NCI-H510A (cell line): ENCODE data around the gene ABCB1.

Source experiments
- DNase-seq: peaks from one replicate; lab custom pipeline; 2025; lab: John Stamatoyannopoulos, UW

Gene ABCB1

DNA sequence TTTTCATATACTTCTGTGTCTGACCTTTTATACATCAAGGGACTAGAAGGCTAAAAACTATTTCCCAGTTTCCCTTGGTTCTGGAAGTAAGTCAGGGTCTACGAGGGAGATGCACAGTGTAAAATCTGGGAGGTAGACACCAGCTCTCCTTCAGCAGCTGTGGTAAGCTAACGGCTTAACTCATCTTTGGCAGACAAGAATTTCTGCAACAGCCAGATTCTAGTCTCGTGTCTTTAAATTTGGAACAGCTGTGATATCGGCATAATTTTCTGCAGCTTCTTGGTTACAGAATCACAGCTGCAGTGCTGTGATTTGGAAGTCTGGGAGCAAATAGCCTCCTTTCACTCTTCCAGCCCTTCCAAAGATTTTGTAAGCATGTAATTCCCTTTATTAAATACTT lies 87.8 kb downstream of the ABCB1 start:
- DNase-seq = no peak

DNA sequence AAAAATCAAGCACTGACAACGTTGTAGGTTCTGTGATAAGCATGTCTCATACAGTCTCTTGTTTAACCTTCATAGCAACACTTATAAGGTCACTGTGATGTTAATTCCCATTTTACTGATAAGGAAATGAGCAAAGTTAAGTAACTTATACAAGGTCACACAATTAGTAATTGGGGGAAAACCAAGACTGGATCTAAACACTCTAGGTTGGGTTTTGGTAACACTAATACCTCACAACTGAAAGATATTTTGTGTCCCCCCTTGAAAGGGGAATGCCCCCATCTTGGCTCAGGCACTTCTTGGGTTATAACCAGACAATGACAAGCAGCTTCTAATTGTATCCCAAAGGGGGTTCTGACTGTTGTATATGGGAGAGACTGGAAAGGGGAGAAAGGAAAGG lies 89.2 kb downstream of the ABCB1 start:
- DNase-seq = no peak

DNA sequence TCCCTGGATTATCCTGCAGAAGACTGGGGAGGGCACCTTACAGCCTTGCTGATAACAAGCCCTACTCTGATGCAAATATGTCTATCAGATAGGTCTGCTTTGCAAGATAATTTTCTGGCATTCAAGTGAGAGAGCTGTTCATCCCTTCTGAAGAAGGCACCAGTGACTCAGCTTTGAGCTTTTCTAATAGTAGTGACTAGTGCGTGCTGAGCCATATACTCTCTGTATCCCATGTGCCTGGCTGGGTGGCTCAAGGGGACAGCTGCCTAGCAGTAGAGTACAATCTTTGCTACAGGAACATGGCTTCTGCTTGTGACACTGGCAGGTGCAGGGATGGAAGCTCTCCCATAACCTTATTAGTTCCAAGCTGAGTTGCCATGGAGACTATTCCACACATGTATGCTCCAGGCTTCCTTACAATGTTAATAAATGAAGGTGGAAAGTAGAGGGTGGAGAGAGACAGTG lies 90.2 kb downstream of the ABCB1 start:
- DNase-seq = no peak

DNA sequence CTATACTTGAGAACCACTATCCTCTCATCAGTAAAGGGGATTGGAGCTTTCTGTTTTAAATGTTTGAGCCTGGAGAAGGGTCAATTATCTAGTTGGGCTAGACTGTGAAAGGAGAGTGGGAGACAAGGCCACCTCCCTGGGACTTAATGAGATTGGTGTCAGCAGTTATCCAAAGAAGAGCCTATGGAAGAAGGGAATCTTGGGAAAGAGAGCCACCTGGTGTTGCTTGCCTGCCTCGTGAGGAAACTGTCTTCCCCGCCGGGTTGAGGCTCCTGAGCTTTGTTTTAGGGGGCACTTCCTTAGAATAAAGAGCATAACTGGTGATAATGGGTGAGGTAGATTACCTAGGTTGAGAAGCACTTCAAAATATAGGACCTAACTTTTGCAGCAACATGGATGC lies 93.2 kb downstream of the ABCB1 start:
- DNase-seq = no peak

DNA sequence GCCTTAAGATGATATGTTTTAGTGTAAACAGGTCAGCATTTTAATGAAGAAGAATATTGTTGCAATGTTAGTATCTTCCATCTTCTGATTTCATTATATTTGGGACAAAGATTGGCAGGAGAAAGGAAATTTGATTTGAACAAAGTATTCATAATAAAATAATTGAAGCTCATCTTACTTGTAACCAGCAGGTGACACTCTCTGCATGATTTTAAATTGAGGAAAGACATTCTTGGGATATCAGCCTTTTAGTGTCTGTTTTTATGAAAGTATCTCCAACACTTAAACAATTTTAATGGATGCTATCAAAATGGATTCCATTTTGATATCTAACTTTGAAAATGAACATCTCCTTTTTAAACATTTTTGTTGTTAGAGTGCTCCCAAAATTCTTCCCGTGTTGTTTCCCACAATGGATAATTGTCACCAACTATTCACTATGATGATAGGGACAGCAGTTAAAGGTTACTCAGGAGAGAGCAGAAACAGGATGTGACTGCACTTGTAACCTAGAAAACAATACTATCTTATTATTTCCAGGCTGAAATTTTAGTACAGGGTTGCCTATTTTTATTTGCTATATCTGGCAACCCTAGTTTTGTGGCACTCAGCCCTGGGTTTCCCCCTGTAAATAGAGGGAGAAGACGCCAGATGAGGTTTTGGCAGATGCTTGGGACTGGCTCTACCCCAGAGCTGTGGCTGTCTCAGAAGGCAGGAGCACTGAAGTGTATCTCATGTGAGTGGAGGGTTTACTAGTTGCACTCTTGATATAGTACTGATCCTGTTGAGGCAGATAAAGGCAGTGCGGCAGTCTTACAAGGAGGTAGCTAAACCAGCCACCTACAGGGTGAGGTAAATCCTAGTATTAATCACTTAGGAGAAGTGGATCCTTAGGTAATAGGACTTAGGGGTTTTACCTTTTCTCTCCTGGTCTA lies 94.2 kb downstream of the ABCB1 start:
- no peak for DNase-seq

DNA sequence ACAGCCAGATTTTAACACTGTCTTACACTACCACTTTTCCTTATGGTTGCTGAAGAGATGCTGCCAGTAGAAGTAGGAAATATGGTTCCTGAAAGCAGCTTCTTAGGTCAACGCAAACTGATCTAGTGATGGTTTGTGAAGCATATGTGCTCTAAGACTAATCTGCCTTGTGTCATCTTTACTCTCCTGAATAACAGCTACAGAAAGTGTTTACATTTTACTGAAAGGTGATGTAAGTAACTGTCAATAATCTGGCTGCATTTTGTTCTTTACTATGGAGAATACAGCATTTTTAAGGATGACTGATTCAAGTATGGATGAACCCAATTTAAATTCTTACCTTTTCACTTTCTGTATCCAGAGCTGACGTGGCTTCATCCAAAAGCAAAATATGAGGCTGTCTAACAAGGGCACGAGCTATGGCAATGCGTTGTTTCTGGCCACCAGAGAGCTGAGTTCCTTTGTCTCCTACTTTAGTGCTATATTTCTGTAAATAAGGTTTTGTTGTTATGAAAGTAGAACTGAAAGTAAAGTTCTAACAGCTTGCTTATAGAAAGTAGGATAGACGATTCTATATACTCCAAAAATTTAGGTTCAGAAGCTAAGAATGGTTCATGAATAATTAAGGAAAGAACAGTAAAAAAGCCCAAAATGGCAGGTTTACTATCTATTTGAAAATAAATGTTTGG lies 95.0 kb downstream of the ABCB1 start:
- DNase-seq = no peak

DNA sequence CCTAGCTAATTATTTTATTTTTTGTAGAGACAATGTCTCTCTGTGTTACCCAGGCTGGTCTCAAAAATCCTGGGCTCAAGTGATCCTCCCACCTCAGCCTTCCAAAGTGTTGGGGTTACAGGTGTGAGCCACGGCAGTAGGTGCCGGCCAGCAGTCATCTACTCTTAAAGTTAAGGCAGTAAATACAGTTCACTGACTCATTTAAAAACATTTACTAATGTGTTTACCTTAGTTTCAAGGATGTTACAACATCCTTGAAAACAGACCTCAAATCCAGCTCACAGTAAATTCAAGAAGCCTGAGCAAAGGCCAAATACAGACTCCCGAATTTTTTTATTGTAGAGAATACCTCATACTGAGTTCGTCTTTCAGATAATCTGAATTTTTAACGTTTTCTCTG lies 95.6 kb downstream of the ABCB1 start:
- no peak for DNase-seq

DNA sequence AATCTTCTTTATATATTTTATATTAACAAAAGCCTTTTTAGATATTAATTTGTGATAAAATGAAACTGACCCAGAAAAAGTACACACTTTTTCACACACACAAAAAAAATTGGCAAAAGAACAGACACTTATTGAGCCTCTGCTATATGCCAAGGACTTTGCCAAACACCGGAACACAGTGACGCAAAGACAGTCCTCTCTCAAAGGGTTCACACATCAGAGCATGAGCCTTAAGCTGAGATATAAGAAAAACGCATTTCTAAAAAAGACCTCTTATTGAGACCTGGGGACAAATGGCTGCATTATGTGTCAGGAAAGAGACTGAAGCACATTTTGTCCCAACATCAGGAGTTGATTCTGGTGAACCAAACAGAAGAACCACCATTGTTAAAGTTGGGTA lies 101.2 kb downstream of the ABCB1 start:
- DNase-seq = no peak

DNA sequence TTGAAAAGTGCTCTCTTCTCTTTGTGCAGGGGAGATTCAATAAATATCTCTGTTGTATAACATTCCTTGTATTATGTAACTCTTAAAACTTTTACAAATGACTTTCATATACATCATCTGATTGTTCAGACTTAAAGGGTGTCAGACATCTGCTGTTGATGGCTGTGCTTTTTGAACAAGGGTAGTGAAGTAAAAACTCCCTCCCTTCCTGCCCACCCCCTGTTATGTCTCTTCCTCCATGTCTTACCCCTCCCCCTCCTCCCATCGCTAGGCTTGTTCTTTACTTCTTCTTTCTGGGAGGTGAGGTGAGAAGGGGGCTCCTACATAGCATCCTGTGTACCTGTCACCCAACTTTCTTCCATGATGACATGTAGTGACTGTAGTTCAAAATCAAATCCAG lies 101.8 kb downstream of the ABCB1 start:
- DNase-seq = no peak

DNA sequence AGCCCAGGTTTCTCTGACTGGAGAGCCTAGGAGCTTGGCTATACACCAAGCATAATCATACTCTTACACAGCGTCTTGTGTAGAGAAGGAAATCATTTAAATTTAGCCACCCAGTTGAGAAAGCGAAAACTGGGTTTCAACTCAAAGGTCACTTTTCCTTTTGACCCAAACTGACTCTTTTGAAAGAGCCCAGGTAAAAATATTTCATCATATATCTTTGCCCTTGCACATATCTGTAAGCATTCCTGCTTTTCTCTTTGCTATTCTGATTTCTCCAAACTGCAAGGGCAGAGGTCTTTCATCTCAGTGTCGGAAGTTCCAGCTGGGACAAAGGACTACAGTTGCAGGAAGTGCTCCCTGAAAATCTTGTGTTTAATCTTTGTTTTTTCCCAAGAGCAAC lies 103.2 kb downstream of the ABCB1 start:
- no peak for DNase-seq

DNA sequence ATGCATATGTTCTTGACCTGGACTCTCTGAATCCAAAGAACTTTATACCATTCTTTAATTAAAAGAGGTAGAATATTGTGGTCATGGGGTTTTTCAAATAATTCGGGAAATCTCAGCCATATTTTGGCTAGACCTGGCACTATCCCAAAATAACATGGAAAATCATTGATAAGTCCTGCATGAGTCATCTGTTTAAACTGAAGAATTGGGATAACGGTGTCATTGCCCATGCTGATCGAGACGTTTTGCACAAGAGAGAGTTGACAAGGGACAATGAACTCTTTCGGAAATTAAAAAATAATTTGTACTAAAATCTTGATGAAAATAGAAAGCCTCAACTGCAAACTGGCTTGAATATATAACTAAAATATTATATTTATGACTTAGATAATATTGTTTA lies 105.3 kb downstream of the ABCB1 start:
- no peak for DNase-seq

DNA sequence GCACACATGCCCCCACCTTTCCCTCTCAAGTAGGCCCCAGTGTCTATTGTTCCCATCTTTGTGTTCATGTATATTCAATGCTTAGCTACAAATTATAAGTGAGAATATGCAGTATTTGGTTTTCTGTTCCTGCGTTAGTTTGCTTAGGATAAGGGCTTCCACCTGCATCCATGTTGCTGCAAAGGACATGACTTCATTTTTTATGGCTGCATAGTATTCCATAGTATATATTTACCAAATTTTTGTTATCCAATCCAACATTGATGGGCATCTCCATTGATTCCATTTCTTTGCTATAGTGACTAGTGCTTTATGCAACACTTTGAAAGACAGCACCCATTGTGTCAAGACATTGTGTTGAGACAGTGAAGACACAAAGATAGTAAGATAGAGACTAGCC lies 106.2 kb downstream of the ABCB1 start:
- DNase-seq = no peak

DNA sequence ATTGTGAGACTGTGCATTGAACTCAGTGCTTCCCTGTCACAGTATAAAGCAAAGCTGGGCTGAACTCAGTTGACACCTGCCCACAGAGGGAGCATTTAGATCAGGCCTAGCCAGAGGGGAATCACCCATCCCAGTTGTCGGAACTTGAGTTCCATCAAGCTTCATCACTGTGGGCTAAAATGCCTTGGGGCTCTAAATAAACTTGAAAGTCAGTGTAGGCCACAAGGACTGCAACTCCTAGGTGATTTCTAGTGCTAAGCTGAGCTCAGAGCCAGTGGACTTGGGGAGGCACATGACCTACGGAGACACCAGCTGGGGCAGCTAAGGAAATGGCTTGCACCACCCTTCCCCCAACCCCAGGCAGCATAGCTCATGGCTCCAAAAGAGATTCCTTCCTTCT lies 117.6 kb downstream of the ABCB1 start:
- no peak for DNase-seq

DNA sequence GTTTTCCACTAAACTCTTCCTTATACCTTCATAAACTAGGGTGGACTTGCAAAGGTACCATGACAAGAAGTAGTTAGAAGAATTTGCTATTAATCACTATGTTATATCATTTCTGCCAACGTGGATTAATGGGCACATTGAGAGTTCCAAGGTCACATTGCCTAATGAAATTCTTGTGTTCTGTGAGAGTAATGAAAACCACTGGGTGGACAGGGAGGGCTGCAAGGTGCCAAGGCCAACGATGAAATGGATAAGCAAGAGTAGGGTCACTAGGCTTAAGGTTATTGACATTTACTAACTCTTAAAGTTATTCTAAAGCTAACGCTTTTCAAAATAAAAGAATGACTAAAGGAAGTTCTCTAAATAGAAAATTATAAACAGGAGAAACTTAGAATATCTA lies 118.6 kb downstream of the ABCB1 start:
- DNase-seq = no peak

DNA sequence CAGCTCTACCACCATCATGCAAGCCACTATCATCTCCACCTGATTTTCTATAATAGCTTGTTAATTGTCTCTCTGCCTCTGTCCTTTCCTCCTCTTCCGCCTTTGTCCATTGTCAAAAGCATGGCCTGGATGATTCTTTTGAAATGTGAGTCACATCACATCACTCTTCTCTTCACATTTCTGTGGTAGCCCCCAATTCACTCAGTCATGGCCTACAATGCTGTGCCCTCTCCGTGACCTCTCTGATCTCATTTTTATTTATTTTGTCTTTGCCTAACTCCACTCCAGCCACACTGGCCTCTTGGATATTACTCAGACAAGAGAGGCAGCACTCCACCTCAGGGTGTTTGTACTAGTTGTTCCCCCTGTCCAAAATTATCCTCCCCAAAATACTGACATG lies 120.3 kb downstream of the ABCB1 start:
- no peak for DNase-seq

DNA sequence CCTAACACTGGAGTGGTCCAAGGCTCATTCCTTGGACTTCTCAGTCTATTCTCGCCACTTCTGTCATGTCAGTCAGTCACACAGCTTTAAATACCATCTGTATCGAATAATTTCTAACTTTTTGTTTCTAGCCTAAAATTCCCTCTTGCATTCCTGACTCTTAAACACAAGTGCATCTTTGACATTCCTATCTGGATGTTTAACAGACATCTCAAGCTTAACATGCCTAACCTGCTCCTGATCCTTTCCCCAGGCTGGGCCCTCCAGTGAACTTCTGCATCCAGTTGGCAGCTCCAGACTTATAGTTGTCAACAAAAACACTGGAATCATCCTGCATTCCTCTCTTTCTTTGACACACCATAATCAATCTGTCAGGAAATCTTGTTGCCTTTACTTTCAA lies 120.7 kb downstream of the ABCB1 start:
- DNase-seq = no peak

DNA sequence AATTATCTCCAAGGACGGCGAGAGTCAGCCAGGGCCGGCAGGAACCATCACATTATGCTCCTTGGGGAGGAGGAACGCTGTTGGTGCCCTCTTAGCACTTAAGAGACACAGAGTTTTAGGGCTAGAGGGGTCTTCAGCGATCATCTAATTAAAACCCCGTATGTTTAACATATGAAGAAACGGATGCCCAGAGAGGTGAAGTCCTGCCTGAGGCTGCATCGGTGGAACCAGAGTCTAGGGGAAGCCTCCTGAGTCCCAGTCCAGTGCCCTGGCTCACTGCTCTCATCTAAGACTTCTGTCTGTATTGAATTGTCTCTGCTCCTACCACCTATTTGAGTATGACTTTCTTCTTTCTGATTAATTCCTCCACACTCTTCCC lies 124.5 kb downstream of the ABCB1 start:
- DNase-seq = no peak

DNA sequence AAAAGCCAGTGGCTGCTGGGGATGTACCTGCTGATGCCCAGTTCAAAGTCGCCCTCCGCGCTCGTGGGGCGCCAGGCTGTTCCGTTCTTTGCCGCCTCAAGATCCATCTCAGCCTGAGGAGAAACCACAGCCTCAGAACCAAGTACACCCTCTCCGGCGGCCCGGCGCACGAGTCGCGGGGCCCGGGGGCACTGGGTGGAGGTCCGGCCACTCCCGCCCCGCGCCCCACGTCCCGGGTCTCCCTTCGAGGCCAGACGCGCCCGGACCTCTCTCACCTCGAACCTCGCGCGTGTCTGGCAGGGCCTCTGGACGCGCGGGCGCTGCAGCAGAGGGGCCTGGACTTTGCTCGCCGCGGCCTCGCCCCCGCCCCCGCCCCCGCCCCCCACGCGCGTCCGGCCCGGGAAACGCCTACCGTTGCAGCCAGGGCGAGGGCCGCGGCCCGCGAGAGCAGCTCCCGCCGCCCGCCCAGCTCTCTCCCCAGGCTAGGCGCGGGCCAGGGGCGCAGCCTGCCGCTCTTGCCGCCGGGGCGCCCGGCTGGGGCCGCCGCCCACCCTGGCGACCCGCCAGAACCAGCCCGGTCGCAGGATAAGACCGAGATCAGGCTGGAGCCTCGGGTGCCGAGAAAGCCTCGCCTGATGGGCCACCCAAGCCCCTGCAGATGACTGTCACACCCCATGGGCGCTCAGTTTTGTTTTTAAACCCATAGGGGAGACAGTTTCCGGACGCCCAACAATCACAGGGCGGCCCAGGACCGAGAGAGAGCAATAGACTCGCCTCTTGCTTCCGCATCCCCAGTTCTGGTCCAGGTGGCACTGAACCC lies 125.1 kb downstream of the ABCB1 start, which contains the start of gene ABCB4:
Gene ABCB4, minus strand, starts transcription at position 322 of the 820 bp plus-strand sequence. Its CDS starts 215 bp downstream, at position 107.
- no peak for DNase-seq

DNA sequence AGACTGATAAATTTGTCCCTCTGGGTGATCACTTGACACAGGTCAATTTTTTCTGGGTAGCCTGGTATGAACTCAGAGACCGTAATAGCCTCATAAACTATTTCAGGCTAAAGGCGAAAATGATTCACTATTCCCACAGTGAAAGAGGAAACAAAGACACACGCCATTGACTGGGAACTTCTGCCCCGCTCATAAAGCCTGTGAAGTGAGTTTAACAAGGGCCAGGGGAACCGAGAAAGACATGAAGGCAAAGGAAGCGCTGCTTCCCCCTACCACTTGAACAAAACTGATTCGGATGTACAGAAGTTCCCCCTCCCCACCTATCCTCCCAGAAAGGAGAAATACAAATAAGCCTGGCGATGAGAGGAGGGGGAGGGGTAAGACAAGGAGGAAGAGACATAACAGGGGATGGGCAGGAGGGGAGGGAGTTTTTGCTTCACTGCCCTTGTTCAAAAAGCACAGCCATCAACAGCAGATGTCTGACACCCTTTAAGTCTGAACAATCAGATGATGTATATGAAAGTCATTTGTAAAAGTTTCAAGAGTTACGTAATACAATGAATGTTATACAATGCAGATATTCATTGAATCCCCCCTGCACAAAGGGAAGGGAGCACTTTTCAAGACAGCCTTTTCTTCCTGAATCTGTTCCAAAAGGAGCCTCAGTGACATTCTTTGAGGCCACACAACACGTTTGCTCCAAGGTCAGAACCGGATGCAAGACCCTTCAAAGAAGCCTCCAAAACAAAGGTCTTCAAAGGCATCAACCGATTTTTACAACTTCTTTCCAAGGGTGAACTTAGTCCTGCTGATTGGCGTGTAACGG lies 125.9 kb downstream of the ABCB1 start:
- DNase-seq = no peak

DNA sequence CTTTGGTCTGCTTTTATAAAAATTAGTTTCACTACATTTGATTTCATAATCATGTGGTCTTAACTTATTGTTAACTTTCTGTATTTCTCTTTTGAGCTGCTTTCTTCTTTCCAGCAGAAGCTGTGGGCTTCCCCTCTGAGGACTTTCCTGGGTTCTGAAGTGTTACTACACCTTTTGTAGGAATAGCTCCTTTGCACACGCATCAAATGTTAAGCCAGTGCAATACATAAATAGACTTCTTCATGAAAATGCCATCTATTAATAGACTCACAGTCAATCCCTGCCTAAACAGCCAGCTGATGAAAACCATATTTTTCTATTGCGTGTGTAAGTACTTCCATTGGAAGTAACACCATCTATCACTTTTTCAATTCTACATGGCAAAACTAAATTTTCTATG lies 126.7 kb downstream of the ABCB1 start:
- no peak for DNase-seq

DNA sequence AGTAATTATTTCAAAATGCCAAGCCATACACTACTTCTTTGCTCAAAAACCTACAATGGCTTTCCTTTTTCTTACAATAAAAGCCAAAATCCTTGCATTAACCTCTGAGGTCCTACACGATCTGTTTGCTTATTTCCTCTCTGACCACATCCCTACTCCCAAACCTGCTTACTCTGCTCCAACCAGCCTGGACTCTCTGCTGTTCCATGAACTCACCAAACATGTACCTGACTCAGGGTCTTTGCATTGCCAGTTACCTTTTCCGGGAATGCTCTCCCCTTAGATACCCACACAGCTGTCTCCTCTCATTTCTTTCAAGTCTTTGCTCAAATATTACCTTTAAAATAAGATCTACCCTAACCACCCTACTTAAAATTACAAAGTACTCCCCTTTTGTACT lies 127.5 kb downstream of the ABCB1 start:
- no peak for DNase-seq

DNA sequence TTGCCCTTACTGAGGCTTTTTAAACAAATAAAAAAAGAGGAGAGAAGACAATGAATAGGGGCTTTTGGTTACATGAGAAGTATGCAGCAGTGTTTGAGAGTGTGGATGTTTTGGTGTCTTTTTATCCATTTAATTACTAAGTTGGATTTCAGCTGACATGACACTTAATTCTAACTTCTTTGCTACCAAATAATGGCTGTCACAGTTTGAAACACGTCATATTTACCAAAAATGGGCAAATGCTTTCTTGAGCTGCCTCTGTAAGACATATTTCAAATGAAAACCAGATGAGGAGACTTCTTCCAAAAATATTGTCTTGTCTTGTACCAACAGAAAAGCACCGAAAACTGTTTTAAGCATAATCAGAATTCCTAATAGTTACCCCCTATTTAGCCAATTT lies 129.2 kb downstream of the ABCB1 start:
- DNase-seq = no peak
